Skeletal muscle satellite cell (primary cell): ENCODE results near the gene SLC4A5.
A peak's percentile ranks its signal among the peaks of the same experiment; 100 is the strongest.
"Not testable (repeated sequence)": the region's sequence is repeated elsewhere in the genome, so short reads cannot be mapped to it uniquely, and the experiment has no call there.

ENCODE experiments used
- H3K27me3 ChIP-seq: 2 replicates; pipeline ENCODE4 v1.7.0; 2013; ENCODE audit warnings: low read length; ENCODE audit not compliant: control insufficient read depth, insufficient read depth
- H3K36me3 ChIP-seq: 2 replicates; pipeline ENCODE4 v1.7.0; 2013; ENCODE audit warnings: mild to moderate bottlenecking, control low read depth, low read length; ENCODE audit not compliant: insufficient read depth
- H3K4me1 ChIP-seq: 2 replicates; pipeline ENCODE4 v1.7.0; 2013; ENCODE audit warnings: low read length; ENCODE audit not compliant: control insufficient read depth, insufficient read depth
- H3K4me2 ChIP-seq: 2 replicates; pipeline ENCODE4 v1.7.0; 2013; ENCODE audit warnings: mild to moderate bottlenecking, low read length
- H3K4me3 ChIP-seq: 2 replicates; pipeline ENCODE4 v1.7.0; 2013; ENCODE audit warnings: low read length
- H3K9ac ChIP-seq: 2 replicates; pipeline ENCODE4 v1.7.0; 2013; ENCODE audit warnings: mild to moderate bottlenecking, low read depth, low read length, moderate library complexity
- H3K9me3 ChIP-seq: replicated peaks from 2 replicates; pipeline ENCODE4 v1.7.0; 2013; ENCODE audit warnings: mild to moderate bottlenecking, control low read depth, low read length

Gene SLC4A5

DNA sequence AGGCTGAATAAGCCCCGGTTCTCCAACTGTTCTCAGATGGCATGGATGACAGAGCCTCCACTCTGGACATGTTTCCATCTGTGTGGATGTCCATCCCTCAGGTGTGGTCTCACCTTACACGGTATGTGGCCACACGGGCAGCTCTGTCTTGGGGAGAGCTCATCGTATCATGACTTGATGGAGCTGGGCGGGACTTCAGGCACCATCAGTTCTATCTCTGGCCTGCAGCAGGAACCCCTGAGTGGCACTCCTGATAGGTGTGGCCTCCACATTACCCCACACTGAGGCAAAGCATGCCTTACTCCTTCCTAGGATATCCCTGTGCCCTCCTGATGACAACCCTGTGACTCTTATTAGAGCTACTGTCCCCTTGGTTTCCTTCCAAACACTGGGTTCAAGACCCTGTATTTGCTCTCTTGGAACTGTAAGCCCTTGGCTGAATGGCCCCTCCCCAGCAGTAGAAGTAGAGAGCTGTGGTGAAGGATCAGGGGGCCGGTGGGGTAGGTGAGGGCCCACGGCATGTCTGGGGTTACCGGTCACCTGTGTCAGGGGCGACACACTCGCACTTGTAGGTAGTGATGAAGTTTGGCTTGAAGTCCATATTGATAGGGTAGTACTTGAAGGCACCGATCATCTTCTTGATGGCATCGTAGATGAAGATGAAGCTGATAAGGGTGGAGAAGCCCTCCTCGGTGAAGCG is 96.6 kb downstream of the SLC4A5 start:
- no peak overlapping the region for H3K4me3 ChIP-seq
- no peaks in the 10 kb centered on the region for H3K4me1 ChIP-seq
- H3K4me2 ChIP-seq: no peak overlapping the region
- peaks cover 3% of the 10 kb centered on the region for H3K27me3 ChIP-seq
- no peak overlapping the region for H3K9ac ChIP-seq
- H3K9me3 ChIP-seq: no peaks in the 10 kb centered on the region
- no peaks in the 10 kb centered on the region for H3K36me3 ChIP-seq

- Histone ChIP-seq H3K36me3 (no peaks in the 10 kb centered on the region), H3K9ac (no peak overlapping the region), H3K4me3 (no peak overlapping the region), H3K4me2 (no peak overlapping the region), H3K9me3 (peaks cover 2% of the 10 kb centered on the region), H3K27me3 (no peaks in the 10 kb centered on the region), H3K4me1 (no peaks in the 10 kb centered on the region)
These were observed 98.9 kb downstream of the SLC4A5 start for GRCh38 chr2:74244286-74244685.

GRCh38 chr2:74242354-74243071 is 100.7 kb downstream of the SLC4A5 start:
- Histone ChIP-seq H3K36me3 (no peaks in the 10 kb centered on the region), H3K9ac (no peak overlapping the region), H3K9me3 (peaks cover 5% of the 10 kb centered on the region), H3K4me3 (no peak overlapping the region), H3K4me2 (no peak overlapping the region), H3K4me1 (no peaks in the 10 kb centered on the region), H3K27me3 (no peaks in the 10 kb centered on the region)

DNA sequence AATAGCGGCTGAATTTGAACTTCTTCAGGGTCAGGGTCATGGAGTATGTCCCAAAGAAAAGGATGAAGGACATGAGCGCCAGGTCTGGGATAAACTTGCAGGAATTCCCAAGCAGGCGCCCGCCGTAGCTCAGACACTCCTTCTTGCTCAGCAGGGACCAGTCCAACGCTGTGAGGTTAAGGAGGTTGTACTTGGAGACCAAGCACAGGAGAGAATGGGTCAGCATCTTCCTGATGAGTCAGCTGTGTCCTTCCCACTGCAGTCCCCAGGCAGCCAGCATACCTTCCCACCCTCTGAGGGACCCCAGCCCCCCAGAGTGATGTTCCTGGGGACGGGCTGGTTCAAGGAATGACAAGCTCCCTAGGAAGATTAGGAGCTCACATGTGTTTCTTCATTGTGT is 103.9 kb downstream of the SLC4A5 start:
- peaks cover 4% of the 10 kb centered on the region for H3K27me3 ChIP-seq
- H3K36me3 ChIP-seq: no peaks in the 10 kb centered on the region
- H3K4me2 ChIP-seq: no peak overlapping the region
- no peaks in the 10 kb centered on the region for H3K4me1 ChIP-seq
- H3K9me3 ChIP-seq: peaks cover 5% of the 10 kb centered on the region
- H3K4me3 ChIP-seq: no peak overlapping the region
- no peak overlapping the region for H3K9ac ChIP-seq

GRCh38 chr2:74238879-74239278 is 104.3 kb downstream of the SLC4A5 start:
- H3K27me3 ChIP-seq: peaks cover 4% of the 10 kb centered on the region
- H3K36me3 ChIP-seq: no peaks in the 10 kb centered on the region
- H3K4me3 ChIP-seq: no peak overlapping the region
- H3K9me3 ChIP-seq: peaks cover 5% of the 10 kb centered on the region
- H3K4me2 ChIP-seq: no peak overlapping the region
- no peaks in the 10 kb centered on the region for H3K4me1 ChIP-seq
- H3K9ac ChIP-seq: no peak overlapping the region

GRCh38 chr2:74235041-74235440 is 108.2 kb downstream of the SLC4A5 start:
- no peak overlapping the region for H3K9ac ChIP-seq
- H3K4me3 ChIP-seq: no peak overlapping the region
- H3K9me3 ChIP-seq: peaks cover 5% of the 10 kb centered on the region
- no peak overlapping the region for H3K4me2 ChIP-seq
- peaks cover 4% of the 10 kb centered on the region for H3K27me3 ChIP-seq
- no peaks in the 10 kb centered on the region for H3K4me1 ChIP-seq
- H3K36me3 ChIP-seq: no peaks in the 10 kb centered on the region

DNA sequence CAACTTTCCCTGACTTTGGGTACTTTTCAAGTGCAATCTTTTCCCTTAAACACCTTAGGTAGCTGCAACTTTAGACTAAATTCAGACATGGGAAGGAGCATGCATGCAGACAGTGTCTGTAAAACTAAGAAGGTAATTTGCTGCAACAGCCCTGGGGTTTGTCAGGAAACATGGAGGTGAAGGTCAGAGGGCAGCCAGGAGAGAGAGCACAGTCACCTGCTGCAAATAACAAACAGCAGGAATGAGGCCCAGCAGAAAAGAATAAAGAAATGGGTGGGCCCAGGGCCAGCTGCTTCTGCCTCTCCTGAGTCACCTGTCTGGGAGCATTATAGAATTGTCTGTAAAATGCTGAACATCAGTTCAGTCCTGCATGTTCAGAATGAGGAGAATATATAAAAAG is 109.6 kb downstream of the SLC4A5 start:
- H3K9ac ChIP-seq: no peak overlapping the region
- no peaks in the 10 kb centered on the region for H3K36me3 ChIP-seq
- H3K9me3 ChIP-seq: no peaks in the 10 kb centered on the region
- H3K27me3 ChIP-seq: peaks cover 4% of the 10 kb centered on the region
- no peak overlapping the region for H3K4me2 ChIP-seq
- H3K4me1 ChIP-seq: no peaks in the 10 kb centered on the region
- no peak overlapping the region for H3K4me3 ChIP-seq

DNA sequence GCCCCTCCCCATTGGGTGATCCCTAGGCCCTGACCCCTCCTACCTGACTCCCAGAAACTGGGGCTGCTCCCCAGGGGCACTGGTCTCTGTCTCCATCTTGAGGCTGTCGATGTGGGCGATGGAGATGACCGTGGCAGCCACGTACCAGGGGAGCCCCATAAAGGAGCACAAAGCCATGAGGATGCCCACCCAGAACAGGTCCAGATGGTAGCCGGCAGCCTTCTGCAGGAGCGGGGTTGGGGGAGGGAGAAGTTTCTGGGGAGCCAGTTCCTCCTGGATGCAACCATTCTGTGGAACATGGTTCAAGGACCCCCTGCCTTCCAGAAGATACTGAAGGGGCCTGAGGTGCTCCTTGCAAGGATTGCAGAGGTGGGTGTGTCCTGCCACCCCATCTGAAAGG is 110.8 kb downstream of the SLC4A5 start:
- Histone ChIP-seq H3K9me3 (no peaks in the 10 kb centered on the region), H3K4me2 (no peak overlapping the region), H3K4me3 (no peak overlapping the region), H3K27me3 (peaks cover 4% of the 10 kb centered on the region), H3K36me3 (no peaks in the 10 kb centered on the region), H3K4me1 (no peaks in the 10 kb centered on the region), H3K9ac (no peak overlapping the region)

GRCh38 chr2:74229865-74230264 is 113.4 kb downstream of the SLC4A5 start:
- H3K9me3 ChIP-seq, H3K4me2 ChIP-seq, H3K4me3 ChIP-seq, H3K4me1 ChIP-seq, H3K27me3 ChIP-seq, H3K36me3 ChIP-seq, H3K9ac ChIP-seq: not testable (repeated sequence)

GRCh38 chr2:74228772-74229171 is 114.4 kb downstream of the SLC4A5 start:
- no peaks in the 10 kb centered on the region for H3K9me3 ChIP-seq
- no peaks in the 10 kb centered on the region for H3K27me3 ChIP-seq
- H3K4me3 ChIP-seq: no peak overlapping the region
- H3K36me3 ChIP-seq: no peaks in the 10 kb centered on the region
- peaks cover 13% of the 10 kb centered on the region for H3K4me1 ChIP-seq
- no peak overlapping the region for H3K4me2 ChIP-seq
- no peak overlapping the region for H3K9ac ChIP-seq

DNA sequence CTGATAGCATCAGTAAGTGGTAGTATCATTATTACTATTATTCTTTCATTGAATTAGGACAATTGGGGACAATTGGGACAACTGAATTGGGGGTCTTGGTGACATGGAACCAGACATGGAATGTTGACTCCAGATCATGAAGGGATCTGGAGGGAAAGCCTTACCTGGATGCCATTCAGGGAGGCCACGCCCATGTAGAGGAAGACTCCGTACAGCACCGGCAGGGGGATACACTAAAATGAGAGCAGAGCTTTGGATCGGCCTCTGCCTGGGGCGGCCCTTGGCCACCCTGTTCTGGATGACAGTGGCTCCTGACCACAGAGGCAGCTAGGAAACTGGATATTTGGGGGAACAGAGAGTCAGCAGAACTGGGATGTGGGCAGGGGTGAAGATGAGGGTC is 115.6 kb downstream of the SLC4A5 start:
- Histone ChIP-seq H3K9me3 (no peaks in the 10 kb centered on the region), H3K9ac (no peak overlapping the region), H3K4me2 (no peak overlapping the region), H3K4me1 (peaks cover 15% of the 10 kb centered on the region), H3K27me3 (no peaks in the 10 kb centered on the region), H3K36me3 (no peaks in the 10 kb centered on the region), H3K4me3 (no peak overlapping the region)

GRCh38 chr2:74226648-74227213 is 116.5 kb downstream of the SLC4A5 start:
- Histone ChIP-seq H3K9ac (no peak overlapping the region), H3K4me3 (peak overlapping the region; percentile 22), H3K4me1 (peaks cover 15% of the 10 kb centered on the region)

More at GRCh38 chr2:74226648-74227213, 116.5 kb downstream of the SLC4A5 start:
- no peaks in the 10 kb centered on the region for H3K9me3 ChIP-seq
- peak overlapping the region; percentile 75 for H3K4me2 ChIP-seq
- H3K27me3 ChIP-seq: no peaks in the 10 kb centered on the region
- no peaks in the 10 kb centered on the region for H3K36me3 ChIP-seq
